HG03045 (cell line): Measurements from ENCODE around the gene DEFB113.
A peak's percentile ranks its signal among the peaks of the same experiment; 100 is the strongest.
"Not testable (repeated sequence)": the region's sequence is repeated elsewhere in the genome, so short reads cannot be mapped to it uniquely, and the experiment has no call there.

ENCODE experiments used
- ATAC-seq: cut with Tn5 transposase; IDR thresholded peaks from one replicate; pipeline ENCODE4 v1.9.1; 2021; ENCODE audit warnings: mild to moderate bottlenecking, moderate library complexity; ENCODE audit not compliant: unreplicated experiment

The DEFB113 gene, protein sequence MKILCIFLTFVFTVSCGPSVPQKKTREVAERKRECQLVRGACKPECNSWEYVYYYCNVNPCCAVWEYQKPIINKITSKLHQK

DNA sequence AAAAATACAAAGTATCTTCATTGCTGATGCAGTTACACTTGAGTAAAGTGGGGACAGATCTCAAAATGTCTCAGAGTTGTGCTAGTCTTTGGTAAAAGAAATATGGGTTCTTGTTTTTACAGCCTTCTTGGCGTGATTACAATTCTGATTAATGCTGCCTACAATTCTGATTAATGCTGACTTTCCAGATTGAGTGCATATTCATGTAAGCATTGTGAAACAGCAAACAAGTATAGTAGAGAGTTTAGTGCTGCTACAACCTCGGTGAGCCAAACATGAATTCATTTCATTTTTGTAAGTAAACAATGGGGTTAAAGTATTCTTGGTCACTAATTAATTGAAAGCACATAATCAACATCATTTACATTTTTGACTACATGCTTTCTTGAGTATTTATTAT, at the start of gene DEFB113:
DEFB113 (minus strand) TSS at position 21 of the 400 bp plus-strand sequence; CDS start at position 21, 0 bp downstream.
- ATAC-seq: no peak

DNA sequence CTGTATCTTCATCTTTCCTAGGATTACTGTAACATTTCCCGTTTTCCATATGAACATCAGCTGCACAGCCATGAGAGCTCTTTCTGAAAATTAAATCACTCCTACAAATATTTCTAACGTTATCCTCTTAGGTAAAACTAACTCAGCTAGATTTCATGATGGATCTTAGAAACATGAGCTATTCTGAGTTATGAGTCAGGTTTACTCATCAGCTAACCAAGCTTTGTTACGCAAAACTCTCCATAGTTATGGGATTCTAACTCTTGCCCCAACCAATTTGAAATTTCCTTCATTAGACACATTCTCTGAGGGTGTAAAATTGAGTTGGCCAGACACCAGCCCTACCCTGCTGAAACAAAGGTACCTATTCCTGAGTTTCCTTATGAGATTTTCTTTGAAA, 38.4 kb upstream of the DEFB113 start:
- ATAC-seq: no peak

DNA sequence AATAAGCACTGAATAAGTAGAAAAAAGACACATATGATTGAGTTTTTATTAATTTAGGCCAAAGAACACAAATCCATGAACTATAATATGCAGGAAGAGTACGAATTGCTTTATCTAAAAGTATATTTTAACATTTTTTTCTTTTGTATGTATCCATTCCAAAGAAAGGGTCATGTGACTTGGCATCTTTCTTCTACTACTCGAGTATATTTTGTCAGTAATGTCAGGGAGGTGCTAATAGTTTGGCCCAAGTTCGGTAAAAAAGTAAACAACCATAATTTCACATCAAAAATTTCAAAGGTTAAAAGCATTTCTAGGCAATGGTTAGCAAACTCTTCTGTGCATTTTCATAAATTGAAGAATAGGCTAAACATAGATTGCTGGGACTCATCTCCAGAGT, 33.7 kb upstream of the DEFB113 start:
- ATAC-seq: no peak

DNA sequence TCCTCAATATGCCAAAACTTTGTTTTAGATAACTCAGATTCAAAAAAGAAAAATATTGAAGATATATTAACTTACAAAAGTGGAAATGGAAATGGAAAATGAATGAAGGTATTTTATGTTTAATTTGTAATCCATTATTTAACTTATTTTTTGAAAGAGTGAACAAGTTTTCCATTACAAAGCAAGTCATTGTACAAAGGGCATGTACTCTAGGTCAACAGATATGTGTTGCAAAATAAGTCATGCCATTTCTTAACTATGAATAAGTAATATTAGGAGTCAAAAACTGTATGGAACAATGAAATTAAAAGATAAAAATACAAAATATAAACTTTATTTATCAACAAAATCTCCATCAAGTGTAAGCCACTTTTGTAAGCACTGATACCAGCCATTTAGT, 25.9 kb upstream of the DEFB113 start:
- no peak for ATAC-seq

DNA sequence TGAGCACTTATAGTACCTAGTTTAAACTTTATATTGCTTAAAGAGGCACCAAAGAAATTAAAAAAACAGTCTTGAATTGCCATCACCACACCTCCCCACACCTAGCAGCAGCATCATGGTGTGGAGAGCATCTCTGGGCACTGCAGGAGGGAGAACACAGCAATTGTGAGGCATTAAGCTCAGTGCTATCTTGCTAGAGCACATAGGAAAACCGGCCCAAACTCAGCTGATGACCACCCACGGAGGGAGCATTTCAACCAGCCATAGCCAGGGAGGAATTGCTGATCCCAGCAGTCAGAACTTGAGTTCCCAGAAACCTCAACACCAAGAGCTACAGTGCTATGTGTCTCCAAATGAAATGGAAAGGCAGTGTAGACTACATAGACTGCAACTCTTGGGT, 19.5 kb upstream of the DEFB113 start:
- ATAC-seq: no peak

DNA sequence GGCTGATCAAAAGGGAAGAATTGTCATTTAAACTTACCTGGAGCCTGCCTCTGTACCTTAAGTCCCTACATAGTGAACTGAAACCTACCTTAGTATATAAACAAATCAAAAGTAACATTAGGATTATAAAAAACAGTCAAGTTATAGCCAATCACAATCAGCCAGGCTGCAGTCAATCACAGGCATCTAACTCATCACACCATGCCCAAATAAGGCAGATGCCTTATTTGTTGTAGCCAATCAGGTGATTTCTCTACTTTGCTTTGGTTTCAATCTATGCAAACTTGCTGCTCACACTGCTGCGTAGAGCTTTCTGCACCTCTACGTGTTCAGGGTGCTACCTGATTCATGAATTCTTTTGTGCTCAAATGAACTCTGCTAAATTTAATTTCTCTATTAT, 18.3 kb upstream of the DEFB113 start:
- no peak for ATAC-seq

DNA sequence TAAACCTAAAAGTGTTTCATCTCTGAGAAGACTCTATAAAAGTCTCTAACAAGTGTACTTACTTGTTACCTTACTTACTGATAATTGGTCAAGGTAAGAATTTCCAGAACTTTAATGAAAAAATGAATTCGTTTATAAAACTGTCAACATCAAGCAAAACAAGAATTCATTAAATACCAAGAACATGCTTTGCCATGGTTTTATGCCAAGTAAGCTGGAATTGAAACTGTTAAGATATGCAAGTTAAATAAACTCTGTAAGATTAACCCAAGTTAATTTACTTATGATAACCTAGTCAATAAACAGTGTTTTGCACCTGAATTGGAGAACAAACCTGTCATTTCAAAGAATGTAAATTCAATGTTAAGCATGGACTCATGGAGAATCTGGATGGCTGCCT, 17.1 kb upstream of the DEFB113 start:
- ATAC-seq: no peak

DNA sequence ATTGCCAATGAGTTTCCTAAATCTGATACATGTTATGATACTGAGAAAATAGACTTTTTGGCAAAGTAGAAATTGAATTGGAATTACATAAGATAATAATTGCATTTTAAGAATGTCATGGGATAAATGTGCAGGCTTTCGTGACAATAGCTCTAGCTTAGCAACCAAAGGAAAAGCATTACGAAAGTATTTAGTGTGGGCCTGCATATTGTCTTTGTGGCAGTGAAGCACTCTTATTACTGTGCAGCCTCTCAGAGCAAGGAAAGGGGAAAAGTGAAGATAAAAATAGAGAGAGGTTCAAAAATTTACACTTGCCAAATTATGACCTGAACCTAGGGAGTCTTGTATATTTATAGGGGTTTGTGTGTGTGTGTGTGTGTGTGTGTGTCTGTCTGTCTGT, 12.6 kb upstream of the DEFB113 start:
- ATAC-seq: no peak

DNA sequence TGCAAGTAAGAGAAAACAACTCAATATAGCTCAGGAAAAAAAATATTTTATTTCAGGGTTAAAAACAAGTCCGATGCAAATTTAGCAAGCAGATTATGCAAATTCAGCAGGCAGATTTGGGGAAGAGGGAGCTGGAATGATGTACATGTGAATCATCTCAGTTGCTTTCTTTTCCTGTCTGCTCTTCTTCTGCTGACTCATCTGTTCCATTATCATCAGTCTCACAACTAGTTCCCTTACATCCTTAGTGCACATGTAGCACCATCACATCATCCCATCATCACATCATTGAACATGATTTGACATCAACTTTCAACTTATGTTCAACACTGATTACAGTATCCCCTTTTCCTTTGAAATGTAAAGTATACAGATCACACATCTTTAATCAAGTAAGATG, 11.5 kb upstream of the DEFB113 start:
- ATAC-seq: peak; percentile 60

DNA sequence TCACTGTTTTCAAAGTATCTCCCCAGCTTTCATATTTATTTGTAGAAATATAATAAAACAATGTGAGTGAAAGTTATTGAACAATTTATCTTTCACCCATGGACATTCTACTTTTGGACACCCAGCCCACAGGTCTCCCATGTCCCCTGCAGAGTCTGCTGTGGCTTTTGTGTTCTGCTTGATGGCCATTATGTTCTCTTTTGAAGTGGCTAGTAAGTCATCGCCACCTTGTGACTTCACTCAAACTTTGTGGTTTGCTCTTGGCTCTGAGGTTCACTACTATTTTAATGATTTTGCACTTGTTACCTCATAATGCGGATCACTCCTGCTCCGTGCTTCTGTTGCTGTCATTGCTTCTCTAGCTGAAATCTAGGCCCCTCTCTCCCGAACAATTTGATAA, 10.2 kb upstream of the DEFB113 start:
- no peak for ATAC-seq

DNA sequence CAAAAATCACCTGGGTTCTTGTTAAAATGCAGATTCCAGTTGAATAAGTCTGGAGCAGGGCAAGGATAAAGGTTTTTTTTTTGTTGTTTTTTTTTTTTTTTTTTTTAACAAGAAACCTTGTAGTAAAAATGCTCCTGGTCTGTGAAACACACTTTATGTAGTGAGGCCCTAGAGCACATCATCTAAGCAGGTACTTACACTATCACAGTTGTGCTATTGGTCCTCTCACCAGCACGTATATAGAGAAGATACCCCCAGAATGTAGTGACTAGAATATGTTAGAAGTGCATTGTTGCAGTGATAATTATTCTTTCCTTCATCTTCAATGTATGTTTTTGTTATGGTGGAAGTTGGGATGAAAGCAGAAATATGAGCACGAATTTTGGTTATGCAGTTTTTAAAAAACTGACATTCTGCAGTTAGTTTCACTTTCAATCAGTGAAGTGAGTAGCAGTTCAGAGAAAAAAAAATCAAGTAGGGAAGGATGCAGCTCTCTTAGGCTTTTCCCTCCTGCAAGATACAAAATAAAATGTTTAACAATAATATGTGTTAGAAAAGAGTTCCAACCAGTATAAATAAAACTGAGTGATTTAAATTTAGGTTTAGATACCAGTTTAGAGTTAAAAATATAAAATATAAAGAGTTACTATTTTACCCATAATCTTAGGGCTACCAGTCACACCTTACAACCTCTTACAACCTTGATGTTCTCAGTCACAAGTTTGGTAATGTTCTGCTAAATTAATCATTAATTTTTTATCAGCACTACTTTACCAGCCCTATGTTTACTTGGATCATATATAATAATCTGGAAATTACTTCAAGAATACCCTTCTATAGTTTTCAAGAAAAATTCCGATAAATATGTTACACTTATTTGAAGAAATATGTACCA, 9.2 kb upstream of the DEFB113 start:
- ATAC-seq: peak; percentile 43

DNA sequence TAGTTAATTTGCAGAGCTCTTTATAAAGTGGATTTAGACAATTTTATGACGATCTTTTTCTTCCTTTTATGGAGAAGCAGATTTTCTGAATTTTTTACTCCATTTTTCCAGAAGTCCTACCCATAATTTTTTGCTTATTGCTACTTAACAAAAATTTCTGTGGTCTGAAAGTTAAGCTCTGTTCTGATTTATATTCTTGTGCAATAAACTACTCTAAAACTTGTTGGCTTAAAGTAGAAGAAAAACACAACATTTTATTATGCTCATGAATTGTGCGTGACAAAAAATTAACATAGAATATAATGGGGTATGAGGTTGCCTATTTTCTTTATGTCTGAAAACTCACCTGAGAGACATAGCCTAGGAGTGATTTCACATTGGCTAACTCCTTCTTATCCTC, 2.6 kb downstream of the DEFB113 start:
- no peak for ATAC-seq

DNA sequence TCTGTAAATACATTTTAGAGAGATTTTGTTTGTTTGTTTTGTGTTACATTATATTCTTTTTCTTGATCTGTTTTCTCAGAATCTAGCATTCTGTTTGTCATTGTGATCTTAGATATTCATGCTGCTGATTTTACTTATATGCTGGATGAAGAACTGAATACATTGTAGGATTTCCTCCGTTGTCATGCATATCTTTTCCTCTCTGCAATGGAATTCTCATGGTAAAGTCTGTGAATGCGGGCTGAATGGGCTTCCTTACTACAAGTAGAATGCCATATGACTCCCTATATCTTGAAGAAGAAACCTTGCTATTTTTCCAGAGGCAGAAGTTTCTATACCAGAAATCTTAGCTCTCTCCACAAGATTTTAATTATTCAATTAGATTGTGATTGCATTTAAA, 3.1 kb downstream of the DEFB113 start:
- no peak for ATAC-seq

DNA sequence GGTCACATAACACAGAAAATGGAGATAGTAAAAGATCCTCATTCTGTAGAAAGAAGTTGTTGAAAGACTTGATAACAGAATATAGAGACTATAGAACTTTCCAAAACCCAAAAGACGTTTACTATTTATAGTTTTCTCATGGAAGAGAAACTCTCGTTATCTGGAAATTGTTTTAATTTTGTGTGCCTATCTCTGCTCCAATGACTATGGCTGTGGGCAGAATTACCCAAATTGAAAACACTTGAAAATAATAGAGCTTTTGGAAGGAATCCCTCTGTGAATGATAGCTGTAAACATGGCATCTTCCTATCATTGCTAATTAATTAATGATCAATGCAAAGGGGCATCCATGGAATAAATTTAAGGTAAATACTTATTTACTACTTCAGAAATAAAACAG, 5.4 kb downstream of the DEFB113 start, which contains the start of gene DEFB114:
DEFB114 (minus strand) TSS at position 101 of the 400 bp plus-strand sequence; CDS start at position 42, 59 bp downstream.
- no peak for ATAC-seq

DNA sequence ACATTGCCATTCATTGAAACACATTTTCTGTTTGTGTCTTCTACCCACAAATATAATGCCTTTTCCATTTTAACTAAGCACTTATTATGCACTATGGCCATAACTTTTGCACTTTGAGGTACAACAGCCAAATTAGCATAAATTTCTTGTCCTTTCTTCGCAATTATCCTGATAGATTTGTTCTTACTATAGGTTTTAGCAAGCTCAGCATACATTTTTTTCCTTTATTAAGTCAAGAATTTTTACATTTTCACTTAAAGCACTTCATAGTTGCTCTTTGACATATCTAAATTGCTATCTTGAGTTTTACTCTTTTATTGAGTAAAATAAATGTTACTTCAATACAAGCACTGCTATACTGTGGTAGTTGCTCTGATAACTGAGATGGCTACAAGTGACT, 11.2 kb downstream of the DEFB113 start:
- ATAC-seq: no peak

DNA sequence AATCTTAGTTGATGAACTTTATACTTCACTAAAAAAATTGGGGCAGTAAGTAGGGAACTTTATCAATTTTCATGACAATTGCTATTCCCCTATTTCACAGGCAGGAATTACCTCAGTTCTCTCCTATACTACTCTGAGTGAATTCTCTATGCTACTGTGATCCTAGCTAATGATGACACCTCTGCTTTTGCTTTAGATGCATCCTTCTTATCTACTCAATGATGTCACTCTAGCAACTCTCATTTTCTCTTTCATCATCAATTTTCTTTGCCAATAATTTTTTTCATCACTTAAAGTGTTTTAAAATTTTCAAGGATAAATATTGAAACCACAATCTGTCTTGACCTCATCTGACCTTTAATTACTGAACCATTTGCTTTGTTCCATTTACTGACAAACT, 13.6 kb downstream of the DEFB113 start:
- ATAC-seq: no peak

DNA sequence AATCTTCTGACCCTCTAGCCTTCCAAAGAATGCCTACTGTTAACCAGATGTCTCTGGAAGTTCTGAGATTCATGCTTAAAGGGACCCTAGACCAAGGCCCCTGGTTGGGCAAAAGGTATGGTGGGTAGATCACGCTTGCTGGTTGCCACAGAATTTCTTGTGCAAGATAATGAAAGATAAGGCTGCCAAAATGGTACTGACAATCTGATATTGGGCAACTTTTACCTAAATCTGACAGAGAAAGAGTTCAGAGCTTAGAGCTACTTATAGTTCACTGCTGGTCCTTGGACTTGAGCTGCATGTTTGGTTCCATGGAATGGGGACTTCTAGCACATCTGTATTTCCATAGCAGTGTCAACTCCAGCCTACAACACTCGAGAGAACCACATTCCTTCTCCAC, 17.5 kb downstream of the DEFB113 start:
- ATAC-seq: no peak

DNA sequence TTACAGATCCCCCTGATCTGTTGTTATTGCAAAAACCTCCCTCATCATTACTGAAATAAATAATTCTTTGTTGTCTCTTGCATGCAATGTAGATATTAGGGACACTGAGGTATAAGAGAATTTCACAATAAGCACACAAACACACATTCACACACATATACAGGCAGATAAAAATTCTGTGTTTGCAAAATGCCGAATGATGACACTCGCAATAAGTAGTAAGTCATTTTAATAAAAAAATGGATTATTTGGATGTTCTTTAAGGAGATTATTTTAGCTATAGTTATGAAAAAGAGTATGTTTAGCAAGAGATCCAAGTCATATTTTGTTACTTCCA, 19.0 kb downstream of the DEFB113 start:
- ATAC-seq: no peak

DNA sequence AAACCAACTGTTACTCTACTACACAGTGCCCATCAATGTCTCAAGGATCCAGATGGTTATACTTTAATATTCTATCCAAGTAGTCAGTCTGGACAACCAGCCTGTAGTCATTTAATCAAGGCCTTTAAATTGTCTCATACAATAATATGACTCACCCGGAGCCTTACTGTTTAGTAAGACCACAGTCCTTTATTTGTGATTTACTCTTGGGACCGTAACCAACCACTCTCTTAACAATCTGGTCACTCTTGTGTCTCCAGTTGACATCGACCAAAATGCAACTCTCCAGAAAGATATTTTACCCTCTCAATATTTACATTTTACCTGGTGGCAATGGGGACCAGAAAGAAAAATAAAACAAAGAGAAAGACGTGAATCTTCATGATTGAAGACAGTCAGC, 20.4 kb downstream of the DEFB113 start:
- ATAC-seq: no peak

DNA sequence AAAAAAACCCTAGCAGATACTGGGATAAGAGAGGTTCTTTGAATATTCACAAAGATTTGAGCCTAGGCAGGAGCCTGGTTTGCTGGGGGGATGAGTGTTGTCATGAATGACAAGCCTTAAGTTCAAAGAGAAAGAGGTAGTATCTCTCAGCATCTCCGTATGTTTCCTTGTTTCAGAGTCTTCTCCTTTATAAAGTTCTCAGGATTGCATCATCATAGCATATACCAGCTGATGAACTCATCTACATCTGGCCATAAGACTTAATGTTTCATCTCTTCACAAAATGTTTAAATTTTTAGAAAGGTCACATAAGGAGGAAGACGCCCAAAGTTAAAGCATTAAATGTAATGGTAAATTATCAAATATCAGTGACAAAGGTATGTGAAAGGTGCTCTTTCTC, 22.6 kb downstream of the DEFB113 start:
- ATAC-seq: no peak

DNA sequence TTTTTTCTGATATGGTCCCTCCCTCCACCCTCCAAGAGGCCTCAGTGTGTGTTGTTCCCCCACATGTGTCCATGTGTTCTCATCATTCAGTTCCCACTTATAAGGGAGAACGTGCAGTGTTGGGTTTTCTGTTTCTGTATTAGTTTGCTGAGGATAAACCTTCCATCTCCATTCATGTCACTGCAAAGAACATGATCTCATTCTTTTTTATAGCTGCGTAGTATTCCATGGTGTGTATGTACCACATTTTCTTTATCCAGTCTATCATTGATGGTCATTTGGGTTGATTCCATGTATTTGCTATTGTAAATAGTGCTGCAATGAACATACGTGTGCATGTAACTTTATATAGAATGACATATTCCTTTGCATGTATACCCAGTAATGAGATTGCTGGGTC, 25.4 kb downstream of the DEFB113 start:
- ATAC-seq: not testable (repeated sequence)

DNA sequence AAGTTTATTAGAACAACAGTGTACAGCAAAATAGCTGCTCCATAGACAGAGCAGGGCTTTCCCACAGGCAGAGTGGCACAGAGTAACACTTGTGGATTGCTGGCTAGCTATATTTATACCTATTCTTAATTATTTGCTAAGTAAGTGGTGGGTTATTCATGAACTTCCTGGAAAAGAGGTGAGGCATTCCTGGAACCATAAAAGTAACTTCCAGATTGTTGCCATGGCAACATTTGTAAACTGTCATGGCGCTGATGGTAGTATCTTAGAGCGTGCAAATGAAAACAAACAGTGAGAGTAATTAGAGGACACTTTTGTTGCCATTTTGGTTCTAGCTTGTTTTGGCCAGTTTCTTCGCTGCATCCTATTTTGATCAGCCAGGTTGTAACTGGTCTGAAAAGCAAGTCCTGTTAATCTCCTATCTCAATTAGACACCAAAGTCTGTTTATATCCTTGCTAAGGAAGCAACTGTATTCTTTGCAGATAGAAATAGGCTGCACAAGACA, 29.4 kb downstream of the DEFB113 start:
- ATAC-seq: no peak

DNA sequence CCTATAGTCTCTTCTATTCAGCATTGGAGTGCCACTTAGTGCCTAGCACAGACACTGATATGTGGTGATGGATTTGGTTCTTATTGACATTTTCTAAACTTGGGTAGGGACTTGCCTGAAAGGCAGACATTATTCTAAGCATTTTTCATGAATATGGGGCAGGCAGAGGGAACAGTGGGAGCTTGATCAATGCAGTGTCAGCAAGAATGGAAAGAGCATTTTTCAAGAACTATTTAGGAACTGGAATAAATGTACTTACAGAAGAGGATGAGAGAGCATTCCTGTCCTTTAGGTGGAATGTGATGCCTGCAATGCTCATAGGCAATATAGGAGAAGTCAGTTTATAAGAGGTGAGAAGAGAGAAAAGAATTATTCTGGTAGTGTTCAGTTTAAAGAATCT, 31.6 kb downstream of the DEFB113 start:
- no peak for ATAC-seq
